Glutamatergic neuron (in vitro differentiated cells): Measurements from ENCODE around the gene ITGB5. TPM values are rescaled to one million over a fixed set of nuclear protein-coding genes. Genes with fewer than 3 reads are reported as not detected.

Experiments used
- DNase-seq: peaks from one replicate; pipeline ENCODE4 v3.0.0; 2022
- H3K27ac Mint-ChIP-seq: one replicate; pipeline ENCODE4 v1.8.0; 2020; ENCODE audit warnings: mild to moderate bottlenecking, mixed read lengths, inconsistent platforms; ENCODE audit not compliant: unreplicated experiment
- H3K27me3 Mint-ChIP-seq: one replicate; pipeline ENCODE4 v1.8.0; 2020; ENCODE audit warnings: mild to moderate bottlenecking, moderate library complexity, mixed read lengths, inconsistent platforms; ENCODE audit not compliant: unreplicated experiment
- H3K36me3 Mint-ChIP-seq: one replicate; pipeline ENCODE4 v1.8.0; 2020; ENCODE audit warnings: mild to moderate bottlenecking, mixed read lengths, inconsistent platforms; ENCODE audit not compliant: unreplicated experiment
- H3K4me1 Mint-ChIP-seq: one replicate; pipeline ENCODE4 v1.8.0; 2020; ENCODE audit warnings: mild to moderate bottlenecking, low read depth, mixed read lengths, inconsistent platforms; ENCODE audit not compliant: unreplicated experiment
- H3K4me3 Mint-ChIP-seq: one replicate; pipeline ENCODE4 v1.8.0; 2020; ENCODE audit warnings: mild to moderate bottlenecking, mixed read lengths, inconsistent platforms; ENCODE audit not compliant: unreplicated experiment
- H3K9me3 Mint-ChIP-seq: one replicate; pipeline ENCODE4 v1.8.0; 2020; ENCODE audit warnings: mild to moderate bottlenecking, moderate library complexity, mixed read lengths, inconsistent platforms; ENCODE audit not compliant: unreplicated experiment
- total RNA-seq: library from RNA; stranded (reverse); fragmentation: NEBNext Ultra II Directional; extraction: Animal tissue kit (Norgen Biotek cat#: 25700); gene quantifications from one replicate; pipeline ENCODE4 v1.2.1, GENCODE V29; 2021; ENCODE audit not compliant: unreplicated experiment
- TF ChIP-seq, protein P1 (sequence below): fragments of 200-600 bp; sonication (generic); IDR thresholded peaks from one replicate; pipeline ENCODE4 v1.5.0; 2021; ENCODE audit not compliant: partially characterized antibody, unreplicated experiment

Gene ITGB5
- total RNA-seq, 1 donor from 2014 or later, result 12.8 TPM

GRCh38 chr3:124781476-124782376, 105.4 kb downstream of the ITGB5 start:
- peaks cover 7% of the 10 kb centered on the region for H3K27me3 Mint-ChIP-seq
- DNase-seq, result no peak
- H3K27ac Mint-ChIP-seq, result peak overlapping the region; percentile 17
- H3K9me3 Mint-ChIP-seq, result peaks cover 3% of the 10 kb centered on the region
- peaks cover 14% of the 10 kb centered on the region for H3K4me1 Mint-ChIP-seq
- no peak overlapping the region for H3K4me3 Mint-ChIP-seq
- no peaks in the 10 kb centered on the region for H3K36me3 Mint-ChIP-seq
- TF ChIP-seq, protein P1, sequence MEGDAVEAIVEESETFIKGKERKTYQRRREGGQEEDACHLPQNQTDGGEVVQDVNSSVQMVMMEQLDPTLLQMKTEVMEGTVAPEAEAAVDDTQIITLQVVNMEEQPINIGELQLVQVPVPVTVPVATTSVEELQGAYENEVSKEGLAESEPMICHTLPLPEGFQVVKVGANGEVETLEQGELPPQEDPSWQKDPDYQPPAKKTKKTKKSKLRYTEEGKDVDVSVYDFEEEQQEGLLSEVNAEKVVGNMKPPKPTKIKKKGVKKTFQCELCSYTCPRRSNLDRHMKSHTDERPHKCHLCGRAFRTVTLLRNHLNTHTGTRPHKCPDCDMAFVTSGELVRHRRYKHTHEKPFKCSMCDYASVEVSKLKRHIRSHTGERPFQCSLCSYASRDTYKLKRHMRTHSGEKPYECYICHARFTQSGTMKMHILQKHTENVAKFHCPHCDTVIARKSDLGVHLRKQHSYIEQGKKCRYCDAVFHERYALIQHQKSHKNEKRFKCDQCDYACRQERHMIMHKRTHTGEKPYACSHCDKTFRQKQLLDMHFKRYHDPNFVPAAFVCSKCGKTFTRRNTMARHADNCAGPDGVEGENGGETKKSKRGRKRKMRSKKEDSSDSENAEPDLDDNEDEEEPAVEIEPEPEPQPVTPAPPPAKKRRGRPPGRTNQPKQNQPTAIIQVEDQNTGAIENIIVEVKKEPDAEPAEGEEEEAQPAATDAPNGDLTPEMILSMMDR, result no peak

- no peaks in the 10 kb centered on the region for H3K36me3 Mint-ChIP-seq
- H3K4me1 Mint-ChIP-seq, result peaks cover 19% of the 10 kb centered on the region
- no peak overlapping the region for H3K27ac Mint-ChIP-seq
- TF ChIP-seq, protein P1, result no peak
- peaks cover 3% of the 10 kb centered on the region for H3K9me3 Mint-ChIP-seq
- DNase-seq, result no peak
- no peak overlapping the region for H3K4me3 Mint-ChIP-seq
- H3K27me3 Mint-ChIP-seq, result peaks cover 7% of the 10 kb centered on the region
These were observed 106.2 kb downstream of the ITGB5 start for GRCh38 chr3:124780761-124781475.

- DNase-seq, result no peak
- no peaks in the 10 kb centered on the region for H3K36me3 Mint-ChIP-seq
- TF ChIP-seq, protein P1, result no peak
- peaks cover 7% of the 10 kb centered on the region for H3K27me3 Mint-ChIP-seq
- H3K4me3 Mint-ChIP-seq, result no peak overlapping the region
- peaks cover 23% of the 10 kb centered on the region for H3K4me1 Mint-ChIP-seq
- peaks cover 3% of the 10 kb centered on the region for H3K9me3 Mint-ChIP-seq
- H3K27ac Mint-ChIP-seq, result no peak overlapping the region
These were observed 106.8 kb downstream of the ITGB5 start for GRCh38 chr3:124780356-124780755.

- Mint-ChIP-seq H3K27ac (no peak overlapping the region), H3K36me3 (no peaks in the 10 kb centered on the region), H3K4me3 (no peak overlapping the region), H3K4me1 (peaks cover 28% of the 10 kb centered on the region), H3K9me3 (peaks cover 3% of the 10 kb centered on the region), H3K27me3 (peaks cover 10% of the 10 kb centered on the region)
- TF ChIP-seq, protein P1, result no peak
- no peak for DNase-seq
These were observed 107.4 kb downstream of the ITGB5 start for GRCh38 chr3:124779751-124780191.

- peaks cover 12% of the 10 kb centered on the region for H3K27me3 Mint-ChIP-seq
- peaks cover 3% of the 10 kb centered on the region for H3K9me3 Mint-ChIP-seq
- DNase-seq, result no peak
- peaks cover 30% of the 10 kb centered on the region for H3K4me1 Mint-ChIP-seq
- H3K27ac Mint-ChIP-seq, result no peak overlapping the region
- TF ChIP-seq, protein P1, result no peak
- H3K4me3 Mint-ChIP-seq, result no peak overlapping the region
- no peaks in the 10 kb centered on the region for H3K36me3 Mint-ChIP-seq
These were observed 108.0 kb downstream of the ITGB5 start for GRCh38 chr3:124779116-124779515.
